ENCODE data around the gene TCF7L1.

DNA sequence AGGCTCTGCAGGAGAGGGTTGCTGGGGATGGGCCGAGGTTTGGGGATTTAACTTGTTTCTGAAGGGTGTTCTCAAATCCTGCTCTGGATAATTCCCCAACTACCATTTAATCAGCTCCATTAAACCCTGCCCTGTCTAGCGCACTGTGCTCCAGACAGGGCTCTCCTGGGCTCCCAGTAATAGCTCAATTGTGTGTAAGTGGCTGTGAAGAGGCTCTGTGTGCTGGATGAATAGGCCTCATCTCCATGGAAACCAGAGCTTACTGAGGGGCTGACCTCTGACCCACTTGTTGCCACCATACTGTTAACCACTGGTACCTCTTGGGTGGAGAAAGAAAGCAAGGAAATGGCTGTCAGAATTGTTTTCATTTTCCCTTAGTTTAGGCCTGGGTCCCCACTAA lies 101.7 kb downstream of the TCF7L1 start:
- TF ChIP-seq EZH2 (IDR thresholded peaks at IDR 0.05; ENCODE audit: borderline replicate concordance, low read depth, low read length, severe bottlenecking) (no peak), POLR2A (IDR thresholded peaks at IDR 0.05; ENCODE audit: low read depth, low read length) (no peak), MYC (IDR thresholded peaks at IDR 0.05; ENCODE audit: low read depth, low read length) (no peak), POLR2AphosphoS5 (IDR thresholded peaks at IDR 0.05; ENCODE audit: insufficient read depth, low read depth, low read length) (no peak), JUN (IDR thresholded peaks at IDR 0.05; ENCODE audit: borderline replicate concordance, insufficient read depth, insufficient read length, low read depth) (no peak)
- TF ChIP-seq, protein P1, sequence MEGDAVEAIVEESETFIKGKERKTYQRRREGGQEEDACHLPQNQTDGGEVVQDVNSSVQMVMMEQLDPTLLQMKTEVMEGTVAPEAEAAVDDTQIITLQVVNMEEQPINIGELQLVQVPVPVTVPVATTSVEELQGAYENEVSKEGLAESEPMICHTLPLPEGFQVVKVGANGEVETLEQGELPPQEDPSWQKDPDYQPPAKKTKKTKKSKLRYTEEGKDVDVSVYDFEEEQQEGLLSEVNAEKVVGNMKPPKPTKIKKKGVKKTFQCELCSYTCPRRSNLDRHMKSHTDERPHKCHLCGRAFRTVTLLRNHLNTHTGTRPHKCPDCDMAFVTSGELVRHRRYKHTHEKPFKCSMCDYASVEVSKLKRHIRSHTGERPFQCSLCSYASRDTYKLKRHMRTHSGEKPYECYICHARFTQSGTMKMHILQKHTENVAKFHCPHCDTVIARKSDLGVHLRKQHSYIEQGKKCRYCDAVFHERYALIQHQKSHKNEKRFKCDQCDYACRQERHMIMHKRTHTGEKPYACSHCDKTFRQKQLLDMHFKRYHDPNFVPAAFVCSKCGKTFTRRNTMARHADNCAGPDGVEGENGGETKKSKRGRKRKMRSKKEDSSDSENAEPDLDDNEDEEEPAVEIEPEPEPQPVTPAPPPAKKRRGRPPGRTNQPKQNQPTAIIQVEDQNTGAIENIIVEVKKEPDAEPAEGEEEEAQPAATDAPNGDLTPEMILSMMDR (IDR thresholded peaks at IDR 0.05; ENCODE audit: extremely low read depth in 1 of 2, insufficient read depth in 1 of 2, low read depth in 1 of 2, low read length in 2 of 2) = no peak
- TF ChIP-seq, protein P2, sequence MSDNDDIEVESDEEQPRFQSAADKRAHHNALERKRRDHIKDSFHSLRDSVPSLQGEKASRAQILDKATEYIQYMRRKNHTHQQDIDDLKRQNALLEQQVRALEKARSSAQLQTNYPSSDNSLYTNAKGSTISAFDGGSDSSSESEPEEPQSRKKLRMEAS (IDR thresholded peaks at IDR 0.05; ENCODE audit: insufficient read depth, insufficient read length) = no peak

Data from endothelial cell of umbilical vein (primary cell).